Astrocyte of the spinal cord (primary cell): ENCODE results near the gene UGT2B28.
"Not testable (repeated sequence)": the region's sequence is repeated elsewhere in the genome, so short reads cannot be mapped to it uniquely, and the experiment has no call there.

Experiments used
- DNase-seq: peaks from one replicate; pipeline ENCODE4 v3.0.0; 2011; ENCODE audit warnings: low read depth, low spot score
- H3K4me3 ChIP-seq: 2 replicates; pipeline ENCODE4 v1.5.1; 2011; ENCODE audit warnings: low read depth, mild to moderate bottlenecking, low read length, moderate library complexity
- CTCF ChIP-seq: IDR thresholded peaks from 2 replicates; pipeline ENCODE4 v1.5.1; 2012; ENCODE audit warnings: low read depth, mild to moderate bottlenecking, low read length, inconsistent platforms
- in situ Hi-C: cut with HindIII; loops from 2 replicates; pipeline ENCODE4 v1.10.0; 2017; ENCODE audit warnings: low sequenced_read_pairs

UGT2B28 gene

GRCh38 chr4:69317669-69318298 is 37.5 kb downstream of the UGT2B28 start:
- TF ChIP-seq CTCF = peak; percentile 57
- peak; percentile 6 for DNase-seq
- in situ Hi-C loops, H3K4me3 ChIP-seq: not testable (repeated sequence)

- no peak for DNase-seq
- H3K4me3 ChIP-seq = no peak overlapping the region
- TF ChIP-seq CTCF = no peak
- in situ Hi-C loops = no loop called here
Measured at GRCh38 chr4:69321153-69321729, 41.0 kb downstream of the UGT2B28 start.

- in situ Hi-C loops = no loop called here
- TF ChIP-seq CTCF = no peak
- H3K4me3 ChIP-seq = no peak overlapping the region
- DNase-seq = peak; percentile 33
Measured at GRCh38 chr4:69322055-69322454, 41.8 kb downstream of the UGT2B28 start.

- TF ChIP-seq CTCF = no peak
- no peak overlapping the region for H3K4me3 ChIP-seq
- no peak for DNase-seq
- in situ Hi-C loops = no loop called here
Measured at GRCh38 chr4:69323284-69323683, 43.0 kb downstream of the UGT2B28 start.

GRCh38 chr4:69330345-69331047 is 50.2 kb downstream of the UGT2B28 start:
- no peak for TF ChIP-seq CTCF
- no peak for DNase-seq
- in situ Hi-C loops = no loop called here
- H3K4me3 ChIP-seq = no peak overlapping the region

- in situ Hi-C loops = not testable (repeated sequence)
Measured at GRCh38 chr4:69331304-69331703, 51.0 kb downstream of the UGT2B28 start.

GRCh38 chr4:69335485-69335884 is 55.2 kb downstream of the UGT2B28 start:
- in situ Hi-C loops, H3K4me3 ChIP-seq, DNase-seq: not testable (repeated sequence)
- peak; percentile 16 for TF ChIP-seq CTCF

More at GRCh38 chr4:69331304-69331703, 51.0 kb downstream of the UGT2B28 start:
- not testable (repeated sequence) for H3K4me3 ChIP-seq, DNase-seq

GRCh38 chr4:69343114-69343513 is 62.8 kb downstream of the UGT2B28 start:
- DNase-seq, in situ Hi-C loops, H3K4me3 ChIP-seq: not testable (repeated sequence)

GRCh38 chr4:69343558-69344420 is 63.5 kb downstream of the UGT2B28 start:
- in situ Hi-C loops, DNase-seq, H3K4me3 ChIP-seq: not testable (repeated sequence)
